Loucy (cell line): ENCODE data around the gene OPRL1.

Experiments used
- CTCF ChIP-seq: fragments of 200-600 bp; sonication (generic); conservative IDR thresholded peaks from 2 replicates; pipeline ENCODE4 v1.5.1; 2014; ENCODE audit warnings: mild to moderate bottlenecking, antibody characterized with exemption, low read length
- EZH2phosphoT487 ChIP-seq: fragments of 200-600 bp; IDR thresholded peaks from 2 replicates; pipeline ENCODE4 v1.6.1; 2018; ENCODE audit warnings: antibody characterized with exemption, mild to moderate bottlenecking, moderate library complexity, borderline replicate concordance

DNA sequence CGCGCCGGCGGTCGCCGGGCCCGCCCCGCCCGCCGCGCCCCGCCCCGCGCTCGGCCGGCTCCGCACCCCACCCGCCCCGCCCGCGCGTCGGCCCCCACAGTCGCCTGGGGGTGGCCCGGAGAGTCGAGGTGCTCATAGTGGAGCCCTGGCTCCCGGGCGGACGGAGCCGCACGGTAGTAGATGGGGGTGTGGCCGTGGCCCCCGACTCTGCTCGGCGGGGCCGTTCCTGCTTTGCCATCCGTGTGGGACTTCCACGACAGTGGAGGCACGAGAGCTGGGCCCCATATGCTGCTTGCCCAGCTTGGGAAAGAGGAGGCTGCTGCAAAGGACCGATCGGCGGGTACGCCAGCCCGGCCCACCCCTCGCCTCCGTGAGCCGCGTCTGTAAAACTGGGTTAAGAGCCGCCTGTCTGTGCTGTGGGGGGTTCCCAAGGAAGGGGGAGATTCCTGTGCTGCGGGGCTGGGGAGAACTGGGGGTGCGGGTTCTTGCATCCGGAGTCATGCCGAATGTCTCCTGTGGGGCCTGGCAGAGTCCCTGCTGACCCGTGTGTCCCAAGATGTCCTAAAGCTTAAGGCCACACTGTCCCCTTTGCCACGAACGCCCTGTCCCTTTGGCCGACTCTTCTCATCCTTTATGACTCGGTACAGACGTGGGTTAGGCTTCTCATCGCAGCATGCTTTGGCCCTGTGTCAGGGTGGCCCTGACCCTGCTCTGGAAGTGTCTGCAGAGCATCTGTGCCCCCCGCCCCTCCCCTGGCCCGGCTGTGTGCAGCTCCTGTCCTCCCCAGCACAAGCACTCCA, at the start of gene OPRL1:
- TF ChIP-seq CTCF, result no peak
- TF ChIP-seq EZH2phosphoT487, result no peak
